Lower lobe of right lung (tissue), 2 donors: Measurements from ENCODE around the gene GNL1. TPM values are rescaled to one million over a fixed set of nuclear protein-coding genes. Genes with fewer than 3 reads are reported as not detected.

Experiments
- ATAC-seq, 2 donors: fragments of 200-7000 bp; cut with Tn5 transposase; one replicate each; pipeline ENCODE4 v1.9.1; 2020 to 2022; ENCODE audit warnings: mild to moderate bottlenecking in 2 of 2, moderate library complexity in 2 of 2
- DNase-seq: peaks from one replicate; pipeline ENCODE4 v3.0.0-alpha.2; 2020
- H3K27ac ChIP-seq: fragments of 200-600 bp; one replicate; pipeline ENCODE4 v1.8.0; 2022
- H3K27me3 ChIP-seq: fragments of 200-600 bp; one replicate; pipeline ENCODE4 v1.8.0; 2022; ENCODE audit warnings: low read depth
- H3K36me3 ChIP-seq: fragments of 200-600 bp; one replicate; pipeline ENCODE4 v1.8.0; 2022; ENCODE audit warnings: mild to moderate bottlenecking
- H3K4me1 ChIP-seq: fragments of 200-600 bp; one replicate; pipeline ENCODE4 v1.8.0; 2022
- H3K4me3 ChIP-seq: fragments of 200-600 bp; one replicate; pipeline ENCODE4 v1.8.0; 2022; ENCODE audit warnings: mild to moderate bottlenecking
- H3K9me3 ChIP-seq: fragments of 200-600 bp; one replicate; pipeline ENCODE4 v1.8.0; 2022
- intact Hi-C: fragments of 100-400 bp; cut with DNase I; formaldehyde crosslinking; loops from one replicate; pipeline ENCODE4 v1.11.0; 2022
- long read RNA-seq: library from polyadenylated mRNA; unstranded; transcript quantifications from one replicate; pipeline ENCODE4 v2.0.0, GENCODE V29; 2021
- total RNA-seq: library from RNA; stranded (reverse); fragmentation: NEBNext Ultra II Directional; extraction: Animal tissue kit (Norgen Biotek cat#: 25700); gene quantifications from one replicate; pipeline ENCODE4 v1.2.1, GENCODE V29; 2021
- TF ChIP-seq, protein P1 (sequence below): fragments of 200-600 bp; IDR thresholded peaks from one replicate; pipeline ENCODE4 v1.8.0; 2022; ENCODE audit warnings: antibody characterized with exemption, mild to moderate bottlenecking
- donor health status: DM: no; HTN: yes; CAD: no; lungs with severe emphysema.

Gene GNL1
- total RNA-seq, result 54.9 TPM
- long read RNA-seq, full-length matches to known transcripts, result 50 of 95 reads
- long read RNA-seq, partial matches to known transcripts, result 34 of 95 reads
- long read RNA-seq, other reads (novel, unspliced or antisense), result 11 of 95 reads

DNA sequence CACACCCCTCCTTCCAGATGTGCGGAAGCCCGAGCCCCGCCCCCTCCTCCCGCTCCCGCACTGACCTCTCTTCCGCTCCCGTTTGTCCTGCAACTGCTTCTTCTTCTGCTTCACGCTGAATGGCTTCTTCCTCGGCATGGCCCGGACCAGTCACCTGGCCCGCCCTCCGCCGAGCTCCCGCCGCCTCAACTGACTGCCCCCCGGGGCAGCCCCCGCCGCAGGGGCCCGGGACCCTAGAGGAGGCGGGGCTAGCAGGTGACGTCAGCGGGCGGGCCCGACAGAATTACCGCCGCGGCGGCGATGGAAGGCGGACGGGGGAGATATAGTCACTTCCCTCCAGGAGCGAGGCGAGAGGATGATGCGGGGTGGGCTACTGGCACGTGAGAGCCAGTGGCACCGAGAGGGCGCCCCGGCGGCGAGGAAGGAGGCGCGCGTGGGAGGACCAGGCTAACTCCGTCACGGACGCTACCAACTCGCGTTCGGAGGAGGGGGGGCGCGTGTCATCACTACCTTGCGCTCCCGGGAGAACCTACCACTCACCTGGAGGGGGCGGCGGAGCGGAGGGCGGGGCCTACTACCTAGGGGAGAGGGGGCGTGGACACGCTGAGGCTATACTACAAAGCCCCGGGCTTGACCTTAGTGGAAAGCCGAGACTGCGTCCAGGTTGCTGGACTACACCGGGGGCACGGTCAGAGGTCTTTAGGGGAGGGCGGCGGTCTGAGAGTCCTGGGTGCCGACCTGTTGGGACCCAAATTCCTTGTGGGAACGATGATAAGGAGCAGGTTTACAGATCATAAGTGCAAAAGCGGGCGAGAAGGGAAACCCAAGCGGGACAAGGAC, at the start of gene GNL1:
TSS of gene GNL1 (minus strand) at position 424 of the 840 bp plus-strand sequence. CDS start at position 138, 286 bp downstream.
- ATAC-seq, result peak; percentile 96 to 97
- TF ChIP-seq, protein P1, sequence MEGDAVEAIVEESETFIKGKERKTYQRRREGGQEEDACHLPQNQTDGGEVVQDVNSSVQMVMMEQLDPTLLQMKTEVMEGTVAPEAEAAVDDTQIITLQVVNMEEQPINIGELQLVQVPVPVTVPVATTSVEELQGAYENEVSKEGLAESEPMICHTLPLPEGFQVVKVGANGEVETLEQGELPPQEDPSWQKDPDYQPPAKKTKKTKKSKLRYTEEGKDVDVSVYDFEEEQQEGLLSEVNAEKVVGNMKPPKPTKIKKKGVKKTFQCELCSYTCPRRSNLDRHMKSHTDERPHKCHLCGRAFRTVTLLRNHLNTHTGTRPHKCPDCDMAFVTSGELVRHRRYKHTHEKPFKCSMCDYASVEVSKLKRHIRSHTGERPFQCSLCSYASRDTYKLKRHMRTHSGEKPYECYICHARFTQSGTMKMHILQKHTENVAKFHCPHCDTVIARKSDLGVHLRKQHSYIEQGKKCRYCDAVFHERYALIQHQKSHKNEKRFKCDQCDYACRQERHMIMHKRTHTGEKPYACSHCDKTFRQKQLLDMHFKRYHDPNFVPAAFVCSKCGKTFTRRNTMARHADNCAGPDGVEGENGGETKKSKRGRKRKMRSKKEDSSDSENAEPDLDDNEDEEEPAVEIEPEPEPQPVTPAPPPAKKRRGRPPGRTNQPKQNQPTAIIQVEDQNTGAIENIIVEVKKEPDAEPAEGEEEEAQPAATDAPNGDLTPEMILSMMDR, result peak; percentile 8
- Histone ChIP-seq H3K9me3 (no peaks in the 10 kb centered on the region), H3K27me3 (no peaks in the 10 kb centered on the region), H3K4me1 (peaks cover 24% of the 10 kb centered on the region), H3K36me3 (peaks cover 36% of the 10 kb centered on the region), H3K27ac (peak within 1 kb of the TSS; percentile 98), H3K4me3 (peak within 1 kb of the TSS; percentile 92)
- peak; percentile 98 for DNase-seq
- intact Hi-C loops, result no loop called here

DNA sequence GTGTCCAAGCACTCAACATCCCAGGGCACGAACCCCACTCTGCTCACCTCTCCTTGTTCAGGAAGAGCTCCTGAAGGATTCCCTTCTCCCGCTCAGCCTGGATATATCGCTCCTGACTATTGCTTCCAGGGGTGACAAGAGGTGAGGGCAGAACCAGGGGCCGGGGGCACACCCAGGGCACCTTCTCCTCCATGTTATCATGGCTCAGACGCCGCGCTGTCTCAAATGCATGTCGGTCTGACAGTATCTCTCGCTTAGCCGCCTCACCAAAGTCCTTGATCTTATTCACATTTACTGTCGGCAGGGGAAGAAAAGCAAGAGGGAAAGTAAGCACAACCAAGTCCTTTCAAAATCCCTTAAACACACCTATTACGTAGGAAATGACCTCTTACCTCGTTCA, 47.7 kb upstream of the GNL1 start:
- TF ChIP-seq, protein P1, result no peak
- Histone ChIP-seq H3K27me3 (no peaks in the 10 kb centered on the region), H3K9me3 (no peaks in the 10 kb centered on the region), H3K4me1 (peaks cover 10% of the 10 kb centered on the region), H3K4me3 (no peak overlapping the region), H3K27ac (no peak overlapping the region), H3K36me3 (peaks cover 90% of the 10 kb centered on the region)
- intact Hi-C loops, result no loop called here
- DNase-seq (no peak), ATAC-seq (no peak)

- Histone ChIP-seq H3K27ac (no peak overlapping the region), H3K4me3 (no peak overlapping the region), H3K36me3 (peaks cover 70% of the 10 kb centered on the region), H3K4me1 (peaks cover 8% of the 10 kb centered on the region), H3K27me3 (no peaks in the 10 kb centered on the region), H3K9me3 (no peaks in the 10 kb centered on the region)
- TF ChIP-seq, protein P1, result no peak
- ATAC-seq (peak in 1 of 2 donors; percentile 25), DNase-seq (no peak)
- intact Hi-C loops, result no loop called here
Observed at GRCh38 chr6:30601815-30602641, 45.7 kb upstream of the GNL1 start.

- H3K4me1 ChIP-seq, result peaks cover 8% of the 10 kb centered on the region
- TF ChIP-seq, protein P1, result no peak
- H3K27me3 ChIP-seq, result no peaks in the 10 kb centered on the region
- H3K27ac ChIP-seq, result no peak overlapping the region
- H3K4me3 ChIP-seq, result no peak overlapping the region
- peaks cover 64% of the 10 kb centered on the region for H3K36me3 ChIP-seq
- DNase-seq (no peak), ATAC-seq (no peak)
- intact Hi-C loops, result no loop called here
- H3K9me3 ChIP-seq, result no peaks in the 10 kb centered on the region
Observed at GRCh38 chr6:30601436-30601814, 45.1 kb upstream of the GNL1 start.

- no peak for DNase-seq
- Histone ChIP-seq H3K27ac (no peak overlapping the region), H3K4me1 (peaks cover 8% of the 10 kb centered on the region), H3K36me3 (peaks cover 55% of the 10 kb centered on the region), H3K4me3 (no peak overlapping the region), H3K27me3 (no peaks in the 10 kb centered on the region), H3K9me3 (no peaks in the 10 kb centered on the region)
- peak in 1 of 2 donors; percentile 2 for ATAC-seq
- TF ChIP-seq, protein P1, result no peak
- intact Hi-C loops, result no loop called here
Observed at GRCh38 chr6:30600451-30600961, 44.2 kb upstream of the GNL1 start.
